NT2/D1 (cell line): ENCODE results near the gene ZNF189.

Experiments
- DNase-seq: peaks from one replicate; pipeline ENCODE4 v3.0.0-alpha.2; 2011; ENCODE audit warnings: low read depth, low spot score
- H3K27me3 ChIP-seq: 2 replicates; pipeline ENCODE4 v1.6.0; 2011; ENCODE audit warnings: mild to moderate bottlenecking; ENCODE audit not compliant: insufficient read length, insufficient read depth
- H3K36me3 ChIP-seq: 2 replicates; pipeline ENCODE4 v1.6.1; 2011; ENCODE audit warnings: mild to moderate bottlenecking, low read length, mixed read lengths; ENCODE audit not compliant: insufficient read depth, insufficient read length
- H3K4me1 ChIP-seq: 2 replicates; pipeline ENCODE4 v1.5.1; 2011; ENCODE audit not compliant: insufficient read depth, insufficient read length
- H3K4me3 ChIP-seq: 2 replicates; pipeline ENCODE4 v1.5.1; 2011; ENCODE audit warnings: low read depth; ENCODE audit not compliant: insufficient read length
- H3K9ac ChIP-seq: 2 replicates; pipeline ENCODE4 v1.6.0; 2011; ENCODE audit warnings: low read depth; ENCODE audit not compliant: insufficient read length
- H3K9me3 ChIP-seq: 2 replicates; pipeline ENCODE4 v1.5.1; 2011; ENCODE audit warnings: mild to moderate bottlenecking, low read length; ENCODE audit not compliant: insufficient read depth
- SUZ12 ChIP-seq: IDR thresholded peaks from 2 replicates; pipeline ENCODE4 v1.6.1; 2011; ENCODE audit not compliant: insufficient read length, insufficient read depth; ENCODE audit errors: extremely low read depth
- YY1 ChIP-seq: IDR thresholded peaks from 2 replicates; pipeline ENCODE4 v1.6.1; 2011; ENCODE audit not compliant: insufficient read length, insufficient read depth
- ZNF274 ChIP-seq: IDR thresholded peaks from 2 replicates; pipeline ENCODE4 v1.6.1; 2011; ENCODE audit warnings: mild to moderate bottlenecking, low read depth, low read length

Gene ZNF189

DNA sequence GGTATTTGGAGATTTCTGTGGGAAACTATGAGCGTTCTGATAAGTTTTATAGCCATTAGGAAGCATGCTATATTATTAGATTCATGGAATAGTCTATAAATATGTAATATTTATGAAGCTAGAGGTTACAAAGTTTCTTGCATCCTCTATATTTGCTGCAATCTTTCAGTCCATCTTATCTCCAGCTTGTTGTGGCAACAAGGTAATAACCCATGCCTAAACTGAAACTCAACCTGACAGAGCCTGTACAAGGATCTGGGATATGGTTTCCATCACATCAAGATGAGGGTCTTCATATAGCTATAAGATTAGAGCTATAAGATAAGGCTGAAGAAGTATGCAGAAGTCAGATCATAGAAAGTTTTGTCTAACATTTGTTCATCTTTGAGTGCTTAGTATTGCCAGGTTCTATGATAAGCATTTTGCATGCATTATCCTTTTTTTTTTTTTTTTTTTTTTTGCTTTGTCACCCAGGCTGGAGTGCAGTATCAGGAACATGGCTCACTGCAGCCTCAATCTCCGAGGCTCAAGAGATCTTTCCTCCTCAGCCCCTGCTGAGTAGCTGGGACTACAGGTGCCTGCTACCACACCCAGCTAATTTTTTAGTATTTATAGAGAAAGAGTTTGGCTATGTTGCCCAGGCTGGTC is 28.6 kb upstream of the ZNF189 start:
- Histone ChIP-seq H3K9me3 (no peaks in the 10 kb centered on the region), H3K36me3 (no peaks in the 10 kb centered on the region), H3K27me3 (no peaks in the 10 kb centered on the region), H3K9ac (no peak overlapping the region), H3K4me1 (no peaks in the 10 kb centered on the region), H3K4me3 (no peak overlapping the region)
- TF ChIP-seq SUZ12: no peak
- TF ChIP-seq YY1: no peak
- DNase-seq: no peak

- no peaks in the 10 kb centered on the region for H3K9me3 ChIP-seq
- no peaks in the 10 kb centered on the region for H3K4me1 ChIP-seq
- no peaks in the 10 kb centered on the region for H3K36me3 ChIP-seq
- H3K4me3 ChIP-seq: no peak overlapping the region
- H3K27me3 ChIP-seq: no peaks in the 10 kb centered on the region
- no peak overlapping the region for H3K9ac ChIP-seq
- no peak for DNase-seq
- TF ChIP-seq YY1 (no peak), SUZ12 (no peak), ZNF274 (no peak)
These were observed 26.8 kb upstream of the ZNF189 start for GRCh38 chr9:101371813-101372212.

GRCh38 chr9:101372327-101373118 is 26.1 kb upstream of the ZNF189 start:
- no peak for DNase-seq
- Histone ChIP-seq H3K9ac (no peak overlapping the region), H3K9me3 (no peaks in the 10 kb centered on the region), H3K36me3 (no peaks in the 10 kb centered on the region), H3K4me1 (no peaks in the 10 kb centered on the region), H3K4me3 (no peak overlapping the region), H3K27me3 (no peaks in the 10 kb centered on the region)
- TF ChIP-seq SUZ12: no peak
- no peak for TF ChIP-seq ZNF274
- TF ChIP-seq YY1: no peak

DNA sequence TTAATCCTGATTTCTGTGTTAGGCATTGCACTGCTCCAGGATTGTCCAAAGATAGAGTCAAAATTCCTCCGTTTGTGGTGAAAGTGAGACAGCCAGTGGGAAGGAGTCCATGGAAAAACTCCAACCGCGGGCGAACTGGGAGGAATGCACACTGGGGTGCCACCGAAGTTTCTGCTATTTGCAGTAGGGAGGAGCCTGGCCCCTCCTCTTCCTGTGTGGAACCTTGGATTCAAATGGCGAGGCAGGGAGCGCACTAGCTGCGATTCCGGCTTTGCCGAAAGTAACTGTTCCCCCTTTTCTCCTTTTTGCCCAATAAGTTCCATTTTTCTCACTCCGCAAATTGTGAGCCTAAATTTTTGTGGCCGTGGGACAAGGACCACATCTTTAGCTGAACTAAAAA is 23.1 kb upstream of the ZNF189 start:
- no peak for DNase-seq
- Histone ChIP-seq H3K4me1 (no peaks in the 10 kb centered on the region), H3K9ac (no peak overlapping the region), H3K4me3 (no peak overlapping the region), H3K36me3 (no peaks in the 10 kb centered on the region), H3K9me3 (no peaks in the 10 kb centered on the region), H3K27me3 (no peaks in the 10 kb centered on the region)
- TF ChIP-seq SUZ12 (no peak), ZNF274 (no peak), YY1 (no peak)

GRCh38 chr9:101376111-101376848 is 22.4 kb upstream of the ZNF189 start:
- H3K9me3 ChIP-seq: no peaks in the 10 kb centered on the region
- H3K4me1 ChIP-seq: no peaks in the 10 kb centered on the region
- H3K9ac ChIP-seq: no peak overlapping the region
- no peak overlapping the region for H3K4me3 ChIP-seq
- no peaks in the 10 kb centered on the region for H3K36me3 ChIP-seq
- no peak for DNase-seq
- no peaks in the 10 kb centered on the region for H3K27me3 ChIP-seq
- TF ChIP-seq ZNF274 (no peak), SUZ12 (no peak), YY1 (no peak)

GRCh38 chr9:101380295-101380694 is 18.4 kb upstream of the ZNF189 start:
- peaks cover 11% of the 10 kb centered on the region; the same call in 1 of the 2 replicates for H3K9me3 ChIP-seq
- H3K27me3 ChIP-seq: no peaks in the 10 kb centered on the region
- no peaks in the 10 kb centered on the region for H3K36me3 ChIP-seq
- TF ChIP-seq ZNF274 (no peak), YY1 (no peak), SUZ12 (no peak)
- H3K4me3 ChIP-seq: no peak overlapping the region
- no peak overlapping the region for H3K9ac ChIP-seq
- no peak for DNase-seq
- no peaks in the 10 kb centered on the region for H3K4me1 ChIP-seq

DNA sequence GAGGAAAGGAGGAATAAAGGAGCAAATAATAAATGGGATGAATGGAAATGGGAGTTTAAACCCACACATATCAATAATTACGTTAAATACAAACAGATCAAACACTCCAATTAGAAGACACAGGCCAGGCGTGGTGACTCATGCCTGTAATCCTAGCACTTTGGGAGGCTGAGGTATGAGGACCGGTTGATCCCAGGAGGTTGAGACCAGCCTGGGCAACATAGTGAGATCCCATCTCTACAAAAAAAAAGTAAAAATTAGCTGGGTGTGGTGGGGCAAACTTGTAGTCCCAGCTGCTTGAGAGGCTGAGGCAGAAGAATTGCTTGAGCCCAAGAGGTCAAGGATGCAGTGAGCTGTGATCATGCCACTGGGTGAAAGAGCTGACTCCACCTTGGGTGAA is 17.5 kb upstream of the ZNF189 start:
- H3K4me1 ChIP-seq: no peaks in the 10 kb centered on the region
- H3K9me3 ChIP-seq: peaks cover 19% of the 10 kb centered on the region
- no peak overlapping the region for H3K9ac ChIP-seq

More for the DNA sequence above, 17.5 kb upstream of the ZNF189 start:
- H3K27me3 ChIP-seq: no peaks in the 10 kb centered on the region
- H3K4me3 ChIP-seq: no peak overlapping the region
- no peaks in the 10 kb centered on the region for H3K36me3 ChIP-seq
- no peak for DNase-seq
- TF ChIP-seq SUZ12 (no peak), ZNF274 (no peak), YY1 (no peak)
